Neutrophil (primary cell): Measurements from ENCODE around the gene MARCHF3.

Source experiments
- H3K27ac ChIP-seq: fragments of 200-600 bp; sonication (generic); 2 replicates; pipeline ENCODE4 v1.5.1; 2016; ENCODE audit warnings: mild to moderate bottlenecking, moderate library complexity
- H3K27me3 ChIP-seq: fragments of 200-600 bp; sonication (generic); 2 replicates; pipeline ENCODE4 v1.6.0; 2016; ENCODE audit warnings: mild to moderate bottlenecking
- H3K36me3 ChIP-seq: fragments of 200-600 bp; sonication (generic); 2 replicates; pipeline ENCODE4 v1.5.1; 2017
- H3K4me1 ChIP-seq, 2 experiments: fragments of 200-600 bp in 1 of 2; sonication (generic) in 1 of 2; 1 replicate in 1 of 2; 2 replicates in 1 of 2; pipeline versions ENCODE4 v1.5.1 to v1.6.1; 2013 to 2016; ENCODE audit warnings: low read depth in 1 of 2, low read length in 1 of 2, mild to moderate bottlenecking in 1 of 2, moderate library complexity in 1 of 2; ENCODE audit not compliant: control insufficient read depth in 1 of 2, insufficient read depth in 1 of 2
- H3K4me3 ChIP-seq, 2 experiments: fragments of 200-600 bp in 1 of 2; sonication (generic) in 1 of 2; 1 replicate in 1 of 2; 2 replicates in 1 of 2; pipeline ENCODE4 v1.5.1; 2013 to 2016; ENCODE audit warnings: low read depth in 1 of 2, low read length in 1 of 2, mild to moderate bottlenecking in 1 of 2, moderate library complexity in 1 of 2
- H3K9me3 ChIP-seq: fragments of 200-600 bp; sonication (generic); 2 replicates; pipeline ENCODE4 v1.5.1; 2016
- TF ChIP-seq, protein P1 (sequence below): fragments of 200-600 bp; sonication (generic); IDR thresholded peaks from 2 replicates; pipeline ENCODE4 v1.5.1; 2016; ENCODE audit warnings: antibody characterized with exemption

The MARCHF3 gene

DNA sequence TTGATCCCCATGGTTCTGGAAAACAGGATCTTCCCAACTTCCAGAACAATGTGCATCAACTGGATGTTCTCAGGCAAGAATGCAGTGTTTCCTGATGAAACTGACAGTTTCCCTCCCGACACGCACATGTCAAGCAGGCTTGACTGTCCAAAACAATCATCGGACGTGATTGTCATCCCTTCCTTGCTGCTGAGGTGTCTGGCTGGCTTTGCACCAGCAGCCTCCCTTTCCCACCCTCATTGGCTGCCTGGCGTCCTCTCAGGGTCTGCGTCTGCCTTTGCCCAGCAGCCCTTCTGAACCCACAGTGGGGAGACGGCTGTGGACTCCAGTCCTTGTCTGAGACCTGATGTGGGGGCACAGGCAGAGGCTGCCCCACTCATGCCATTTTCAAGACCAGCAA lies 110.8 kb downstream of the MARCHF3 start:
- Histone ChIP-seq H3K4me3 (no peak overlapping the region), H3K9me3 (no peaks in the 10 kb centered on the region), H3K4me1 (peaks cover 0 to 4% of the 10 kb centered on the region in 2 experiments), H3K27ac (no peak overlapping the region), H3K27me3 (no peaks in the 10 kb centered on the region), H3K36me3 (no peaks in the 10 kb centered on the region)
- TF ChIP-seq, protein P1, sequence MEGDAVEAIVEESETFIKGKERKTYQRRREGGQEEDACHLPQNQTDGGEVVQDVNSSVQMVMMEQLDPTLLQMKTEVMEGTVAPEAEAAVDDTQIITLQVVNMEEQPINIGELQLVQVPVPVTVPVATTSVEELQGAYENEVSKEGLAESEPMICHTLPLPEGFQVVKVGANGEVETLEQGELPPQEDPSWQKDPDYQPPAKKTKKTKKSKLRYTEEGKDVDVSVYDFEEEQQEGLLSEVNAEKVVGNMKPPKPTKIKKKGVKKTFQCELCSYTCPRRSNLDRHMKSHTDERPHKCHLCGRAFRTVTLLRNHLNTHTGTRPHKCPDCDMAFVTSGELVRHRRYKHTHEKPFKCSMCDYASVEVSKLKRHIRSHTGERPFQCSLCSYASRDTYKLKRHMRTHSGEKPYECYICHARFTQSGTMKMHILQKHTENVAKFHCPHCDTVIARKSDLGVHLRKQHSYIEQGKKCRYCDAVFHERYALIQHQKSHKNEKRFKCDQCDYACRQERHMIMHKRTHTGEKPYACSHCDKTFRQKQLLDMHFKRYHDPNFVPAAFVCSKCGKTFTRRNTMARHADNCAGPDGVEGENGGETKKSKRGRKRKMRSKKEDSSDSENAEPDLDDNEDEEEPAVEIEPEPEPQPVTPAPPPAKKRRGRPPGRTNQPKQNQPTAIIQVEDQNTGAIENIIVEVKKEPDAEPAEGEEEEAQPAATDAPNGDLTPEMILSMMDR = no peak

DNA sequence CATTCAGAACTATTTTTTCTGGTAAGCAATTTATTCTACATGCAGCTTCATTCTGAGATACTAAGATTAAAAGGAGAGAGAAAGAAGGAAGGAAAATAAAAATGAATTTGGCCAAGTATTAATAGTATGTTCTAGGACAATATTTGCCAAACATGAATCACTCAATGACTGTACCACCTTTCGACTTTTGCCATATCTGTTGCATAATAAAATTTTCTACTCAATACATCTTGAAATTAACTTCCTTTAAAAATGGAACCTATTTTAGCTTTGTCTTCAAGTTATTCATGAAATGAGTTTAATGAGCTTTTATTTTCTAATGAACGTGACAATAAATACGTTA lies 111.8 kb downstream of the MARCHF3 start:
- H3K27me3 ChIP-seq = no peaks in the 10 kb centered on the region
- TF ChIP-seq, protein P1 = no peak
- no peak overlapping the region for H3K27ac ChIP-seq
- H3K4me3 ChIP-seq = no peak overlapping the region
- H3K4me1 ChIP-seq = peaks cover 0 to 4% of the 10 kb centered on the region in 2 experiments
- no peaks in the 10 kb centered on the region for H3K36me3 ChIP-seq
- H3K9me3 ChIP-seq = no peaks in the 10 kb centered on the region

DNA sequence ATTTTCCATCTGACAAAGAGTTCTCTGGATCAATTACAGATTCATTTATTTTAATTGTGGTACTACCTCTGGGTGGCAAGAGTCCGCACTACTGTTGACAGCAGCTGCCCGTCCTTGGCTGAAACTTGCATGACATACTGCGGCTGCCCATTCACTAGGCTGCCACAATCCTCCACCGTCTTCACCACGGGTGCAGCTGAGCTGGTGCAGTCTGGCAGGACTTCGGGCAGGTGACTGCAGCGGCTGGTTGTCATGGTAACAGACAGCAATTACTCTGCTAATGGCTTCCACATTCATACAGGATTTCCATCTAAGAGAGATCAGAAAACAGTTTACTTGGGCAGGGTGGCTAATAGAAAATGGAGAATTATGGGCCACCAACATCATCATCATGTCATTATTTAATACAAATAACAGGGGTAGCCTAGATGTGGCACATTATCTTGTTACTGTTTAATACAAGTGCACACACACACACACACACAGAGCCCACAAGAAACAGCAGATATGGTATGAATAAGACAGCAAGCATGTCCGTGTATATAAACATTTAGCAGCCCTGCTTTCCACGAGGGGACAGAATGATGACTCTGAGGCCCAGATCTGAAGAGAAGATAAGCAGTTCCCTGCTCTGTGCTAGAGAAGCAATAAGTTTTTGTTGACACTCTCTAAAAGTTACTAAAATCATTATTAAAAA lies 112.3 kb downstream of the MARCHF3 start:
- H3K4me3 ChIP-seq = no peak overlapping the region
- H3K27me3 ChIP-seq = no peaks in the 10 kb centered on the region
- H3K27ac ChIP-seq = no peak overlapping the region
- no peaks in the 10 kb centered on the region for H3K36me3 ChIP-seq
- peaks cover 0 to 5% of the 10 kb centered on the region in 2 experiments for H3K4me1 ChIP-seq
- H3K9me3 ChIP-seq = no peaks in the 10 kb centered on the region
- TF ChIP-seq, protein P1 = no peak

DNA sequence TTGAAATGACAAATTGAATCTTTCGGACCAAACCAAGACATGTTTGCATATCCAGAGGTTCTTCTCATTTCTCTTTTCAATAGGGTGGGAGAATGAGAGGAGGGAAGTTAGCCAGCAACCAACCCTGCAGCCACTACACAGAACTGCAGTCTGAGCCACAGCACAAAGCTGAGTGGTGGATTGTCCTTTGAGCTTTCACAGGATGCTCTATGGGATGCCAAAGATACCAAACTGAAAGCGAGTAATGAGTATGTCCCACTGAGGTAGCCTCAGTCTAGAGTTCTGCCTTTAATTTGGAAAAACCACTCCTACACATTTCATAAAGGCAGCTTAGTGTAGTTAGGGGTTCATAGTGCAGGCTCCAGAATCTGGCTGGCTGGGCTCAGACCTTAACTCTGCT lies 114.9 kb downstream of the MARCHF3 start:
- H3K4me1 ChIP-seq = peaks cover 10 to 20% of the 10 kb centered on the region in 2 experiments
- H3K27ac ChIP-seq = no peak overlapping the region
- no peaks in the 10 kb centered on the region for H3K27me3 ChIP-seq
- no peaks in the 10 kb centered on the region for H3K36me3 ChIP-seq
- H3K4me3 ChIP-seq = no peak overlapping the region
- TF ChIP-seq, protein P1 = no peak
- H3K9me3 ChIP-seq = no peaks in the 10 kb centered on the region

DNA sequence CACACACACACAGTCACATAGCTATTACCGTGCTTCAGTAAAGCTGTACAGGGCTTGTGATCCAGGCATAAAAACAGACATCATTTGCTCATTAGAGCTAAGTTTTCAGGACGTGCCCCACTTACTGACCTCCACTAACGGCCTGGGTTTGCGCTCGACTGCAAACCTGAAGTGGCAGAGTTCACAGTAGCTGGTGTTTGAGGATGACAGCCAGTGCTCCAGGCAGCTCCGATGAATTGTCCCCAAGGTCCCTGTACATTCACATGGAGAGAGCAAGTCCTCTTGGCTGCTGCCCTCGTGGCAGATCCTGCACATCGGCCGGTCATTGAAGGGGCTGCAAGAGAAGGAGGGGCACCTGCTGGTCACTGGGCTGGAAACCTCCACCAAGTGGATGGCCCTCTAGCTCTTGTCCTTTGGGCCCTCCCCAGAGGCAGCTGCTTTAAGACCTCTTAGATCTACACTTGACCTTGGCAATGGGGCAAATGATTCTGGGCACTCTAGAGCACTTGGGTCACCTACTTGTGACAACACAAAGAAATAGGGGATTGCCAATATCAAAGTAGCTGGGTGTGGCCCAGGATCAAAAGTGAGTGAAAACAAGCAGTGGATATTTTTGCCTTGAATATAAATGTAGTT lies 115.4 kb downstream of the MARCHF3 start:
- H3K9me3 ChIP-seq = no peaks in the 10 kb centered on the region
- no peaks in the 10 kb centered on the region for H3K27me3 ChIP-seq
- TF ChIP-seq, protein P1 = no peak
- peaks cover 10 to 20% of the 10 kb centered on the region in 2 experiments for H3K4me1 ChIP-seq
- H3K27ac ChIP-seq = no peak overlapping the region
- no peaks in the 10 kb centered on the region for H3K36me3 ChIP-seq
- H3K4me3 ChIP-seq = no peak overlapping the region
